T-helper 22 cell (primary cell): ENCODE measurements around the gene DES.
"Not testable (repeated sequence)": the region's sequence is repeated elsewhere in the genome, so short reads cannot be mapped to it uniquely, and the experiment has no call there.

Experiments used
- DNase-seq: peaks from one replicate; pipeline ENCODE4 v3.0.0-alpha.2; 2020; ENCODE audit warnings: low read depth

DES gene

DNA sequence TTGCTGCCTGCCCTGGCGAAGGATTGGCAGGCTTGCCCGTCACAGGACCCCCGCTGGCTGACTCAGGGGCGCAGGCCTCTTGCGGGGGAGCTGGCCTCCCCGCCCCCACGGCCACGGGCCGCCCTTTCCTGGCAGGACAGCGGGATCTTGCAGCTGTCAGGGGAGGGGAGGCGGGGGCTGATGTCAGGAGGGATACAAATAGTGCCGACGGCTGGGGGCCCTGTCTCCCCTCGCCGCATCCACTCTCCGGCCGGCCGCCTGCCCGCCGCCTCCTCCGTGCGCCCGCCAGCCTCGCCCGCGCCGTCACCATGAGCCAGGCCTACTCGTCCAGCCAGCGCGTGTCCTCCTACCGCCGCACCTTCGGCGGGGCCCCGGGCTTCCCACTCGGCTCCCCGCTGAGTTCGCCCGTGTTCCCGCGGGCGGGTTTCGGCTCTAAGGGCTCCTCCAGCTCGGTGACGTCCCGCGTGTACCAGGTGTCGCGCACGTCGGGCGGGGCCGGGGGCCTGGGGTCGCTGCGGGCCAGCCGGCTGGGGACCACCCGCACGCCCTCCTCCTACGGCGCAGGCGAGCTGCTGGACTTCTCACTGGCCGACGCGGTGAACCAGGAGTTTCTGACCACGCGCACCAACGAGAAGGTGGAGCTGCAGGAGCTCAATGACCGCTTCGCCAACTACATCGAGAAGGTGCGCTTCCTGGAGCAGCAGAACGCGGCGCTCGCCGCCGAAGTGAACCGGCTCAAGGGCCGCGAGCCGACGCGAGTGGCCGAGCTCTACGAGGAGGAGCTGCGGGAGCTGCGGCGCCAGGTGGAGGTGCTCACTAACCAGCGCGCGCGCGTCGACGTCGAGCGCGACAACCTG lies at the start of gene DES:
DES (plus strand) TSS at position 223 of the 857 bp plus-strand sequence; CDS start at position 309, 86 bp downstream.
- DNase-seq, result no peak

- DNase-seq, result no peak
Observed at GRCh38 chr2:219368690-219369191, 49.4 kb upstream of the DES start.

GRCh38 chr2:219369447-219369861 lies 48.7 kb upstream of the DES start:
- DNase-seq, result no peak

GRCh38 chr2:219378163-219378851 lies 39.9 kb upstream of the DES start:
- no peak for DNase-seq

DNA sequence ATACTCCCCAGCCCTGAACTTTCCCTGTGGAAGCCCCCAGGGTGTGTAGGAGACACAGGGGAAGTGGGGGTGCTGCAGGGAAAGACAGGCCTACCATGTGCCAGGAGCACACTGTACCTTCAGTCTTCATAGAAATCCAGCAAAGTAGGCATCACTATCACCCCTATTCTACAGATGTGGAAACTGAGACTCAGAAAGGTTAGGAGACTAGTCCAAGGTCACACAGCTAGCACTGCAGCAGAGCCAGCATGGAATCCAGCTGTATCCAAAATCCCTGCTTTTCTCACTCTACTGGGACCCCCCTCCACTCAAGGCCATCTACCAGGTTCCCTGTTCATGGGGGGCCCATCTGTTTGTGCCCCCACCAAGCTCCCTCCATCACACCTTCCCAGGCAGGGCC lies 37.3 kb upstream of the DES start:
- no peak for DNase-seq

- no peak for DNase-seq
Observed at GRCh38 chr2:219381448-219381847, 36.7 kb upstream of the DES start.

DNA sequence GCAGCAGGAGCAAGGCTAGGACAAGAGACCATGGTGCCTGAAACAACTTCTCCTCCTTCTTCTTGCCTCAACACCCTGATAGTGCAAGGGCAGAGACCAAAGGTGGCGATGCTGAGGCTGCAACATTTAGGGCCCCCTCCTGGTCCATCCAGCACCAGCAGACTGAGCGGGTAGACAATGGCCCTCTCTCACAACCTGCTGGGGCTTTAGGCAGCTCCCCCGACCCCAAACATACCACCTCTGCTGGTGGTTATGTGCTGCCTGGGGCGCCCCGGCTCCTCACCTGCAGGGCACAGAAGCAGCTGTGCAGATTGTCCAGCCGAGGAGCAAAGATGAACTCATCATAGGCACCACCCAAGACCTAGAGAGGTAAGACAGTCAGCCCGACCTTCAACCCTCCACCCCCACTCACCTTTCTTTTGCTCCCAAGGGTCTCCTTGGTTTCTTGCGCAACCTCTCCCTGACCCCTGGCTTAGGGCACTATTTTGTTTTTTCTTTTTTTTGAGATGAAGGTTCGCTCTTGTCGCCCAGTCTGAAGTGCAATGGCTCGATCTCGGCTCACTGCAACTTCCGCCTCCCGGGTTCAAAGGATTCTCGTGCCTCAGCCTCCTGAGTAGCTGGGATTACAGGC lies 34.0 kb upstream of the DES start:
- DNase-seq, result no peak

- DNase-seq, result no peak
Observed at GRCh38 chr2:219384859-219385258, 33.3 kb upstream of the DES start.

- DNase-seq, result no peak
Observed at GRCh38 chr2:219385958-219386520, 32.1 kb upstream of the DES start.

DNA sequence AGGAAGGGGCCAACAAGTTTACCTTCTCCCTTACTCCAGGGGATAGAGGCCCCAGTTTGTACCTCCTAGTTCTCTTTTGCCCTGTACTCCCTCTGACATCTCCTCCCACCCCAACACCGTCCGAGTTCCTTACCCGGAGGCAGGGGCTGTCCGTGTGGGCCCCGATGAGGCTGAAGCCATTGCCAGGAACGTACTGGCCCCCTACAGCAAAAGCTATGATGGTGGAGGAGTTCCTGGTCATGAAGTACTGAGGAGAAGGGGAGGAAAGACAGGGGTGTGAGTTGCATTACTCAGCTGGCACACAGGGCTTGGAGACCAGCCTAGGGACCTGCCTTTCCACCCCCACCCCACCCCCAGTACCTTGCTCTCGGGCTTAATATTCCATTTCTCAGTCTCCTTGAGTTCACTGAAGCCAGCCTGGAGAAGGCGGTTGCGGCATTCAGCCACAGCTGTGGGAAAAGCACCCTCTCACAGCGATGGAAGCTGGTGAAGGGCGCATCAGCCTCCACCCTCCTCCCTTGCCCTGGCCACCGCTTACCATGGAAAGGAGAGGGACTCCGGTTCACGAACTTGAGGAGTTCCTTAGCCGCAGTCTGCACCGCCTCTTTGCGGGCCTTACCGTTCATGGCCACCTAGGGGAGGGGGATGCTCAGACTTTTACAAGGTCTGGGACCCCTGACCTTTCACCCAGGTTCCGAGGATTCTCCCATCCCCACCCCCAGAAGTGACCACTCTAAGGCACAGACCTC lies 31.5 kb upstream of the DES start:
- DNase-seq, result no peak

DNA sequence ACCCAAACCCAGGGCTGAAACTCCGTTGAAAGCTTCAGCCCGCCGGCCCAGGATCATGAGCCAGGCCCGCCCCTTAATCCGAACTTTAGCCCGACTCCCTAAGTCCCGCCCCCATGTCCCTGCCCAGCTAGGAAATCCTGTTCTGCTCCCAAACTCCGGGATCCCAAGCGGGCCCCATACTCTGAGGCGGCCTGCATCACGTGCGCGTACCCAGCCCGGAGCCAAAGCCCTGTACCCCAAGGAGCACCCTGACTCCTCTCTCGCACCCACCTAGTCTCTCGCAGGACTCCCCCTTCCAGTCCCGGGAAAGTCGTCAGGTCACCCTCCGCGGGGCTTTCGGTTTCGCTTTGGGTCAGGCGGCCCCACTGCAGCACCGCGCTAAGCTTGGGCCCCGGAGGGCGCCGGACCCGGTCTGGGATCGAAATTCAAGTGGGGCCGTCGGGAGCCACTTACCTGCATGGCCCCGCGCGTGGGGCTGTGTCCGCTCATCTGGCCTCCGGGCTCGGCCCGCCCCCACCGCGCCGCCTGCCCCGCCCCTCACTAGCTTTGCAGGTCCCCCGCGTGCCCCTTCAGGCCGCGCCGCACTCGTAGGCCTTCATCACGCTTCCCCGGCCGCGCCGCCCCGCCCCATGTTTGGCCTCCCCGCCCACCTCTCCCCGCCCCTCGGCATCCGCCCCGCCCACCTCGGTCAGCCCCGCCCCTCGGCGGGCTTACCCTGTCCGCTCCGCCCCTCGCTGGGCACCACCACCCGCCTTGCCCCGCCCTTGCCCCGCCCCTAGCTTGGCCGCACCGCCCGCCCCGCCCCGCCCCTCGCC lies 30.7 kb upstream of the DES start, which contains the start of gene DNPEP:
DNPEP (minus strand) TSS at position 607 of the 815 bp plus-strand sequence; CDS start at position 489, 118 bp downstream.
- peak; percentile 89 for DNase-seq

DNA sequence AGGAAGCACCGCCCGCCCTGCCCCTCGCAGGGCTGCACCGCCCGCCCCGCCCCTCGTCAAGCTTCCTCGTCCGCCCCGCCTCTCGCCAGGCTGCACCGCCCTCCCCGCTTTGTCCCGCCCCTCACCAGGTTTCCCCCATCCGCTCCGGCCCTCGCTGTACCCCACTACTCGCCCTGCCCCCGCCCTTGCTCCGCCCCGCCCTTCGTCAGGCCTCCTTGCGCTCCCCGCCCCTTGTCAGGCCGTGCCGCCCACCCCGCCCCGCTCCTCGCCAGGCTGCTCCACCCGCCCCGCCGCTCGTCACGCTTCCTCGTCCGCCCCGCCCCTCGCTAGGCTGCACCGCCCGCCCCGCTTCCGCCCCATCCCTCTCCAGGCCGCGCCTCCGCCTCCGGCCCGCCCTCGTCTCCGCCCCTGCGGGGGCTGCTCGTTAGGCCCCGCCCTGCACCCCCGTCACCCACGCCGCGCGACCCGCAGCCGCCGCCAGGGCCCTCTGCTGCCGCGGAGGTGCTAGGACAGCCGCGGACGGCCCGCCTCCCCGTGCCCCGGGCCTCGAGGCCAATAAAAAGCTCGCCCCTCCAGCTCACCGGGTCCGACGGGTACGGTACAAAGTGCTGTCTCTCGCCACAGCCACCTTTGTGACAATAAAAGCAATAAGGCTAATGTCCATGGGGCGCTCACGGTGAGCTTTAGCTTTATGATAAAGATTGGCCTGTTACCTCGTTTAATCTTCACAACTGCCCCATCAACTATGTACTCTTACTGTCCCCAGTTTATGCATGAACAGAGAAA lies 29.9 kb upstream of the DES start:
- DNase-seq, result peak; percentile 98

DNA sequence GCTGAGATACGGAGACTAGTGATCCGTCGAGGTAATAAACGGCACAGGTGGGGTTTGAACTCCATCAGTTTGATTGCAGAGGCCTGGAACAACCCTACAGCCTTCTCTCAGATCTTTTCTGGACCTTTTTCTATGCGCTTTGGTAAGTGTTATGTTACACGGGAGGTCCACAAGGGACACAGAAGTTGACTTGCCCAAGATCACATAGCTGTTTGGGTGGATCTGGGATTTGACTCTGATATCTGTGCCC lies 29.3 kb upstream of the DES start:
- DNase-seq, result no peak

GRCh38 chr2:219392754-219393153 lies 25.4 kb upstream of the DES start:
- DNase-seq, result no peak

- DNase-seq, result not testable (repeated sequence)
Observed at GRCh38 chr2:219395056-219395455, 23.1 kb upstream of the DES start.

DNA sequence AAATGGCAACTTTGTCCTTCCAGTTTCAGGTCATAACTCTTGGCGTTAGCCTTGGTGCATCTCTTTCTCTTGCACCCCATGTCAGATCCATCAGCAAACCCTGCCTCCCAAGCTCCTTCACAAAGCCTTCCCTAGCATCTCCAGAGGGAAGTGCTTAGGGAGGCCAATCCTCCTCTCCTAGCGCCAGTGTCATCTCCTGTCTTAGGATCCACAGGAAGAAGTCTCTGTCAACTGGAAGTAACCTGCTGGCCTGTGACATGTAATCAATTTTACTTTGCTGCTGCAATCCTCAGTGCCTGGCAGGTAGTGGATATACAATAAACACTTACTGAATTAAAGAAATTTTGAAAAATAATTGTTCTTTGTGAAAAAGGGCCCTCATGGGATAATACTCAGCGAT lies 22.6 kb upstream of the DES start:
- DNase-seq, result no peak

GRCh38 chr2:219396863-219397457 lies 21.2 kb upstream of the DES start:
- DNase-seq, result no peak

- DNase-seq, result no peak
Observed at GRCh38 chr2:219398721-219399363, 19.3 kb upstream of the DES start.
